Middle frontal gyrus (tissue), 1 donor: ENCODE results near the gene BCDIN3D.
"Not testable (repeated sequence)": the region's sequence is repeated elsewhere in the genome, so short reads cannot be mapped to it uniquely, and the experiment has no call there.

Experiments
- DNase-seq: peaks from one replicate; pipeline ENCODE4 v3.0.0-alpha.2; 2015; ENCODE audit warnings: low spot score; ENCODE audit errors: extremely low spot score

Gene BCDIN3D

GRCh38 chr12:49863946-49864797 lies 21.3 kb upstream of the BCDIN3D start:
- DNase-seq: peak; percentile 21

DNA sequence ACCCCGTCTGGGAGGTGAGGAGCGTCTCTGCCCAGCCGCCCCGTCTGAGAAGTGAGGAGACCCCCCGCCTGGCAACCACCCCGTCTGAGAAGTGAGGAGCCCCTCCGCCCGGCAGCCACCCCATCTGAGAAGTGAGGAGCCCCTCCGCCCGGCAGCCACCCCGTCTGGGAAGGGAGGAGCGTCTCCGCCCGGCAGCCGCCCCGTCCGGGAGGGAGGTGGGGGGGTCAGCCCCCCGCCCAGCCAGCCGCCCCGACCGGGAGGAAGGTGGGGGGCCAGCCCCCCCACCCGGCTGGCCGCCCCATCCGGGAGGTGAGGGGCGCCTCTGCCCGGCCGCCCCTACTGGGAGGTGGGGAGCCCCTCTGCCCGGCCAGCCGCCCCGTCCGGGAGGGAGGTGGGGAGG lies 18.0 kb upstream of the BCDIN3D start:
- DNase-seq: not testable (repeated sequence)

- not testable (repeated sequence) for DNase-seq
These were observed 13.0 kb upstream of the BCDIN3D start for GRCh38 chr12:49855890-49856289.

DNA sequence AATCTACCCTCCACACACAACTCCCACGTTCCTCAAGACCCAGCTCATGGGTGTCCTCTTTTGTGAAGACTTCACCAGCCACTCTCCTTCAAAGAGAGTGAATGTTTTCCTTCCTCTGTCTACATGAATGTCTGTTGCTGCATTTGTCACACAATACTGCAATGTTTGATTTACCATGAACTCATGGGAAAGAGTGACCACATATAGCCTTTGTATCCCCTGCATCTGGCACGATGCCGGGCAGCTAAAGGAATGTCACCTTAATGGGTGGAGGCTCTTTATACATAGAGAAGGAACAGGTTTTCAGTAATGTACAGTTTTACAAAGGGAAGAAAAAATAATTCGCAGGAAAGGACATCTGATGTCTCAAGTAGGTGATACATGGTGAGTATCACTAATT lies 12.1 kb upstream of the BCDIN3D start:
- DNase-seq: no peak

DNA sequence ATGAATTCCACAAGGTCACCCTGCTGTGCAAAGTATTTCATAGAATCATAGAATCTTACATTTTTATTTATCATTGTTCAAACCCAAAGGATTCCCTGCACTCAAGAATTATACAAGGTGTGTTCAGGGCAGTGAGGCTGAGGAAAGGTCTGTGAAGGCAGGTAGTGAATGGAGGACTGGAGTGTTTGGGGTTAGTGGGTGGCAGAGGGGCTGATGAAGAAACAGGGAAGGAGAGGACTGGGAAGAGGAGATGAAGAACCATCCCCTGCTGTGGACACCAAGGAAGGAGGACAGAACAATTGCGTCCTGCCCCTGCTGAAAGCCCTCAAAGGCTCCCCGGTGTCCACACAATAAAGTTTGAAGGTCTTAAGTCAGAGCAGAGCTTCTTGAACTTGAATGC lies 10.8 kb upstream of the BCDIN3D start:
- DNase-seq: no peak

- DNase-seq: no peak
These were observed 4.3 kb upstream of the BCDIN3D start for GRCh38 chr12:49847161-49847560.

DNA sequence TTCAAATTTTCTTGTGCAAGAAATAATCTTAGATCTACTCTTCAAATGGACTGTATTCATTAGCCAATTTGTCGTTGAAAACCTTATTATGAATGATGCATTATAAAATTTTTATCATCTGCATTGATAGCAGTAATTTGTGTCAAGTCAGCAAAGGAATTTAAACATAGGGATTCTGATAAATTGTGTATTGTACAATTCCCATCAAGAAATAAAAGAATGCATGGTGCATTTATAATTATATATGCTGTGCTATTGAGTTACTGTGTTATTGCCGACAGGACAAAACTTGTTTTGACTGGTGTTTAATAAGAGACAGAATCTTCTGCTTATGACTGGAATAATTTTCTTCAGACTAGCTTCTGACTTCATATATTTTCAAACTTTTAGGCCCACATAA lies 3.1 kb upstream of the BCDIN3D start:
- DNase-seq: no peak

- no peak for DNase-seq
These were observed 1.1 kb upstream of the BCDIN3D start for GRCh38 chr12:49843876-49844437.

DNA sequence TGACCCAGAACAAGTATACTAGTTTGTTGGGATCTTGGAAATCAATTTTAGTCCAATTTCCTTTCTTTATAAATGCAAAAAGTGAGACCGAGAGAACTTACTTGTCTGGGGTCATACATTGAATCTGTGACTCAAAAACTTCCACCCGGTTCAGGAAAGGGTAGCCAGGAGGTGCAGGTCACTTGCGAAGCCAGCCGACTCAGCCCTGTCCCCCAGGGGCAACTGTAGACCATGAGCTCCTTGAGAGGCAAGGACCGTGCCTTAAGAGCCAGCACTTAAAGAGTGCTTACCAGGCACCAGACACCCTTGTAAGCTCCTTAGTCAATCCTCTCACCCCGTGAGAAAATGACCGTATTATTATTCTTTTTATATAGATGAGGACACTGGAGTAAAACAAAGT lies 505 bp upstream of the BCDIN3D start:
- no peak for DNase-seq

- no peak for DNase-seq
These were observed 3.8 kb downstream of the BCDIN3D start for GRCh38 chr12:49838973-49839633.

GRCh38 chr12:49832836-49833421 lies 10.0 kb downstream of the BCDIN3D start:
- no peak for DNase-seq

GRCh38 chr12:49831717-49832116 lies 11.2 kb downstream of the BCDIN3D start:
- no peak for DNase-seq

DNA sequence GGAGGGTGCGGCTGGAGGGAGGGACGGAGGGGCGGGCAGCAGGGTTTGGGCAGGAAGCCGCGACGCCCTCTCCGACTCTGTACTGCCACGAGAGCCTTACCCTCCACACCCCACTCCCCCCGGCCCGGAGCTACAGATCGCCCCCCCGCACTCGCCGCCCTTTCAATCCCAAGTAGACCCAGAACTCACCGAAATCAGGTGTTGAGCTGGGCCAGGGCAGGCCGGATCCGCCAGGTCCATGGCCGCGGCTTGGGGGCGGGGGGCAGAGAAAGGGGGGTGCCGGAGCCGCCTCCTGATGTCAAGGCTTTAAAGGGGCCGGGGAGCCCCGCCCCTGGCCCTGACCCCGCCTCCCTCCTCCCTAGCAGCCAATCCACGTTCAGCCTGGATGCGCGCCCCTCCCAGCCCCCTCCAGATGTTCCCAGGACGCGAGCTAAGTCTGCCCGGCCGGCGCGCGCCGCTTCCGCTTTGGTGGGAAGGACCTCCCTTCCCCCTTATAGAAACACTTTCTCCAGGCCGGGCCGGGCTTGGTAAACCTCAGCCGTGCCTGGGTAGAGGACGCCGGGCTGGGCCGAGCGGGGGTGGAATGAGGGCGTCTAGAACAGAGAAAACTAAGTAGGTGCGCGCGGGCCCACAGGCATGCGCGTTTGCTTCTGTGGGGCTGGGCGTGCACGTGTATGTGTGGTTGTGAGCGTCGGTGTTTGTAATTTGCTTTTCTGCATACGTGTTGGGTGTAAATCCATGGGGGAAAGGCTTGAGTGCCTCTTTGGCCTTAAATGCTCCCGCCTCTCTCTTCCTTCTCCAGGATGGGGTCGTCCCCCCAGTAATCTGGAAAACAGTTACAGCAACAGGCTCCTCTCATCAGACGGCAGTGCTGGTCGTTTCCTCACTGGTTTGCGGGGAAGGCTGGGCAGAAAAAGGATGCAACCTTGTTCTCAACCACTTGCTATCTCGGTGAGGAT lies 14.5 kb downstream of the BCDIN3D start, which contains the start of gene NCKAP5L:
Gene NCKAP5L, minus strand, starts transcription at position 281 of the 959 bp plus-strand sequence. CDS start 24,369 bp downstream, outside the sequence.
- peak; percentile 82 for DNase-seq

DNA sequence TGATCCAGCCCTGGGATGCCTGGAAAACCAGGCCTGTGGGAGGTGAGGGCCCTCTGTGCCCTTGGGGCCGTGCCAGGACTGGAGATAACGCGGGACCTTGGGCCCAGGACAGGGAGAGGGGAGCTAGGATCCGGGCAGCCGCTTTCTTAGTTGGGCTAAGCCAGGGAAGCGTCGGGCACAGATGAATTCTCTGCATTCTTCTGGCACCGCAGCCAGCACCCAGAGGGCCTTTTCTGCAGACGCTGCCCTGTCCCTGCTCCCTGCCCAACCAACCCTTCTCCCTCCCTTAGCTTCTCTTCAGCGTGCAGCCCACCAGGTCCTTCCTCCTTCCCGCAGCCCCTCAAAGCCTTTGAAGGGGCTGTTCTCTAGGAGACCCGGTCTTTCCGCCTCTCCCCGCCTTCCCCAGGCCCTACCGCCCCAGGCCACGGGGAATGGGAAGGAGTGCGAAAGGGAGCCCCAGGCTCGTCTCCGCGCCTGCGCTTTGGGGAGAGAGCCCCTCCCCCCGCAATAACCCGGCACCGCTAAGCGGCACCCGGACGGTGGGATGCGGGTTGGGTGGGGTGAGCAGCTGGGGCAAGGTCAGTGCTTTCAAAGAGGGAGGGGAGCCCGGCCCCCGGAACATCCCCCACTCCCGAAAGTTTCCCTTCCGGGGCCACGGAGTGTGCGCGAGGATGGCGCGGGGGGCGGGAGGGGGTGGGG lies 15.4 kb downstream of the BCDIN3D start:
- DNase-seq: no peak

- DNase-seq: no peak
These were observed 15.9 kb downstream of the BCDIN3D start for GRCh38 chr12:49827051-49827400.

DNA sequence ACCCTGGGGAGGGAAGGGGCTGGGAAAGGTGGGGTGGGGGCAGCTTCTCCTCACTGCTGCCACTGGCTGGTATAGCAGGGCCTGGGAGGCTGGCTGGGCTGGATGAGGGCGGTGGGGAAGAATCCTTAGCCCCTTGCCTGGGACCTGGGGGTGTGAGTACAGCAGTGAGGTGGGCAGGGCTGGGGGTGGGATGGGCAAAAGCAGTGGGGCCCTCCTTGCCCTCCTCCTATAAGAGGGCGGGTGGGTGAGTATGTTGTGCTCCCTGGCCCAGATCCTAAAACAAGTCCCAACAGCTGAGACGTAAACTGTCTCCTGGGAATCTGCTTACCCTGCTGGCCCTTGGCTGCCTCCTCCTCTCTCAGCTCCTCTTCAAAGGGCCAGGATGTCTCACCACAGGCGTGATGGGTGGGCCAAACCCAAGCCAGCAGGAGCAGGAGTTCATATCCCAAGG lies 16.9 kb downstream of the BCDIN3D start:
- DNase-seq: no peak

- no peak for DNase-seq
These were observed 17.4 kb downstream of the BCDIN3D start for GRCh38 chr12:49825360-49825970.

- DNase-seq: no peak
These were observed 18.0 kb downstream of the BCDIN3D start for GRCh38 chr12:49824895-49825294.

DNA sequence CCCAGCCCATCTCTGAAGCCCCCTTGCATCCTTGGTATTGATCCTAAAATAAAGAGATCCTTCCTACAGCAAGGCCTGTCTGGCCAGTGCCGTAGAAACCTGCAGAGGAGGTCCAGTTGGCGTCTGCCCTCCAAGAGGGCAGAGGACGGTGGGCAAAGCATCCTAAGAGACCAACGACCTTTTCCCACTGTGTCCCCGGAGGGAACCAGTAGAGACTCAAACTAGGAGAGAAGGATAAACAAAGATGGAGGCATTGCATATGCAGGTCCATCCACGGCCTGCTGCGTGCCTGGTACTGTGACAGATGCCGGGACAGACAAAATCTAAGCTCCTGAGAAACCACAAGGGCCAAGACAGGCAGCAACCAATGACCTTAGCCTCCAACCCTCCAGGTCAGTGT lies 18.5 kb downstream of the BCDIN3D start:
- DNase-seq: no peak

- no peak for DNase-seq
These were observed 19.0 kb downstream of the BCDIN3D start for GRCh38 chr12:49823951-49824350.
